Activated naive CD4-positive, alpha-beta T cell treated with anti-CD3 and anti-CD28 coated beads, Interleukin-2, amount 50 U/mL, for 72 hours (primary cell): Measurements from ENCODE around the gene TCEANC2. TPM values are rescaled to one million over a fixed set of nuclear protein-coding genes. Genes with fewer than 3 reads are reported as not detected.

Source experiments
- total RNA-seq, 2 donors: library from RNA; stranded (reverse); gene quantifications; one replicate each; pipeline ENCODE4 v1.2.3, GENCODE V29; 2022

Gene TCEANC2
- total RNA-seq, 2 donors from 2014 or later = 11.8 to 19.4 TPM

Other genes with a start within 250 kb of the TCEANC2 start
- 10 to 100 TPM; 17.0 to 33.3 TPM for gene NDC1, start 215.3 kb upstream of the TCEANC2 start, total RNA-seq
- gene YIPF1, start 163.8 kb upstream of the TCEANC2 start, total RNA-seq = 10 to 100 TPM; 18.1 to 21.8 TPM
- not detected for gene DIO1, start 159.4 kb upstream of the TCEANC2 start, total RNA-seq
- 10 to 100 TPM; 61.3 to 73.0 TPM for gene IFT25, start 107.9 kb upstream of the TCEANC2 start, total RNA-seq
- gene LRRC42, start 107.3 kb upstream of the TCEANC2 start, total RNA-seq = 10 to 100 TPM; 31.6 to 35.8 TPM
- not detected for gene LDLRAD1, start 35.4 kb upstream of the TCEANC2 start, total RNA-seq
- 100 to 1,000 TPM; 132 to 164 TPM for gene TMEM59, start 404 bp upstream of the TCEANC2 start, total RNA-seq
- under 1 TPM; 0.11 to 0.14 TPM for gene CDCP2, start 99.4 kb downstream of the TCEANC2 start, total RNA-seq
- gene CYB5RL, start 146.4 kb downstream of the TCEANC2 start, total RNA-seq = 10 to 100 TPM; 11.7 to 12.1 TPM
- gene MRPL37, start 146.6 kb downstream of the TCEANC2 start, total RNA-seq = 100 to 1,000 TPM; 169 to 186 TPM